Stimulated activated effector memory CD8-positive, alpha-beta T cell treated with anti-CD3 and anti-CD28 coated beads, Interleukin-12 subunit alpha, Interleukin-12 subunit beta, amount 100 ng/mL, for 72 hours (primary cell): ENCODE data around the gene RPLP1.

Source experiments
- ATAC-seq: fragments of 150-1000 bp; cut with Tn5 transposase; 2 replicates; pipeline ENCODE4 v1.10.0; 2021
- DNase-seq, 2 donors: peaks; one replicate each; pipeline ENCODE4 v3.0.0; 2021 to 2022; ENCODE audit warnings: low spot score in 2 of 2
- H3K27ac Mint-ChIP-seq: one replicate; pipeline ENCODE4 v1.8.0; 2022; ENCODE audit warnings: mild to moderate bottlenecking, mixed read lengths
- H3K36me3 Mint-ChIP-seq: one replicate; pipeline ENCODE4 v1.8.0; 2022; ENCODE audit warnings: mild to moderate bottlenecking, mixed read lengths
- H3K4me1 Mint-ChIP-seq: one replicate; pipeline ENCODE4 v1.8.0; 2022; ENCODE audit warnings: mixed read lengths
- H3K4me3 Mint-ChIP-seq: one replicate; pipeline ENCODE4 v1.8.0; 2022; ENCODE audit warnings: mild to moderate bottlenecking, mixed read lengths
- H3K9me3 Mint-ChIP-seq: one replicate; pipeline ENCODE4 v1.8.0; 2022; ENCODE audit warnings: mixed read lengths

Gene RPLP1

GRCh38 chr15:69452692-69453521, at the start of gene RPLP1:
RPLP1 (plus strand) TSS chr15:69452818; CDS start chr15:69452949, 131 bp downstream.
- Mint-ChIP-seq H3K27ac (peak within 1 kb of the TSS; percentile 98), H3K36me3 (peaks cover 71% of the 10 kb centered on the region), H3K4me3 (peak within 1 kb of the TSS; percentile 96), H3K4me1 (peaks cover 34% of the 10 kb centered on the region), H3K9me3 (no peaks in the 10 kb centered on the region)
- ATAC-seq, result peak; percentile 92
- DNase-seq, result peak; percentile 96 to 98

DNA sequence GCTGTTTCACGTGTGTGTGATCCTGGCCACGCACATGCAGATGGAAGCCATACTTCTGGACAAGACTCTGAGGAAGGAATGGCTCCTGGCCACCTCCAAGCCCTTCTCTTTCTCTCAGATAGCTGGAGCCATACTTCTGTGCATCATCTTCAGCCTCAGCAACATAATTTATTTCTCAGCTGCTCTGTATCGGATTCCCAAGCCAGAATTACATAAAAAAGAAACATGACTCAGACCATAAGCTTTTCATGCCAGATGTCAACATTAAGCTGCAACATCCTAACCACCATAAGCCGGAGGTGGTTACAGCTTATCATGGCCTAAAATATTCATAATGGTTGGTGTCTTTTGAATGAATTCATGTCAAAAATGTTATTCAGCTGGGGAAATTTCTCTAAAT, 49.0 kb upstream of the RPLP1 start:
- DNase-seq, result no peak
- Mint-ChIP-seq H3K4me3 (no peak overlapping the region), H3K27ac (no peak overlapping the region), H3K4me1 (peaks cover 7% of the 10 kb centered on the region), H3K36me3 (no peaks in the 10 kb centered on the region), H3K9me3 (no peaks in the 10 kb centered on the region)
- no peak for ATAC-seq

DNA sequence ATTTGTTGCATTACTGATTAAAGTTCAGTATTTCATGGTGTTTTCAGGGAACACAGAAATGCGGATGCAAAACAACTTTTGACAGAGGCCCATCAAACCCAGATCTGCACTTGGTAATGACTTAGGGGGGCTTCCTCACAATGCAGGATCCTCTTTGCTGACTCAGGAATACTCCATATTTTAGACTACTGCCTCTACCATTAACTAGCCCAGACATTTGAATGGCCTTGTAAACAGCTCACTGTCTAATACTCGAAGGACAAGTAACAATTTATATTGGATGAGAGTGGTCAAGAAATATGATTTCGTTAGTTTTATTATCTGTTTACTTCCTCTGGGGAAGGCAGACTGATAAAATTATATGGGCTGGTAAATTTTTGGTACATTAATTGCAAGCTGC, 47.5 kb upstream of the RPLP1 start:
- H3K4me3 Mint-ChIP-seq, result no peak overlapping the region
- DNase-seq, result no peak
- peaks cover 7% of the 10 kb centered on the region for H3K4me1 Mint-ChIP-seq
- H3K9me3 Mint-ChIP-seq, result no peaks in the 10 kb centered on the region
- no peak overlapping the region for H3K27ac Mint-ChIP-seq
- H3K36me3 Mint-ChIP-seq, result no peaks in the 10 kb centered on the region
- ATAC-seq, result no peak

DNA sequence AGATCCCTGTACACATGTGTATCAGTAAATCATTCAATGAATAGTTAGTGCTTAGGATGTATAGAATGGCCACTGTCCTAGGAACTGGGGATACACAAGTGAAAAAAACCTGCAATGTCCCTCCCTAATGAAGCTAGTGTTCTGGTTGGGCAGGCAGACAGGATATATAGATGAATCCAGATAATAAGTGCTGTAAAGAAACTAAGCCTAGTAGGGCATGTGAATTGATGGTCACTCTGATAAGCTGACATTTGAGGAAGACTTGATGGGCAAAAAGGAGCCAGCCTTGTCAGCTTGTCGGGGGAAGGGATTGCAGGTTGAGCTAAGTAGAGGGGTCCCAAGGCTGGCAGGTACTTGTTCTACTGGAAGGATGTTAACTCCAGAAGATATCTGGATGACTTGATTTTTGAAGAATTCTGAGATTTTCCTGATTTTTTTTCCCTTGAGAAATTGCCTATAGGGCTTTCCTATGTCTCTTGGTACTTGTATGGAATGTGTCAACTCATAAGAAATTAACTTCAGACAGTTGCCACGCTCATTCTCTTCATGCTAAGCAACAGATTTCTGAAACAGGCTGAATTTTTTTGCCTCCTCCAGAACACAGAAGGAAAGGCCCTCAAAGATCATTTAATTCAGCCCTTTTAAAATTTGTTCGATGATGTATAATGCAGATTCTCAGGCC, 44.8 kb upstream of the RPLP1 start:
- H3K4me3 Mint-ChIP-seq, result no peak overlapping the region
- DNase-seq, result no peak
- H3K9me3 Mint-ChIP-seq, result no peaks in the 10 kb centered on the region
- no peak for ATAC-seq
- H3K27ac Mint-ChIP-seq, result no peak overlapping the region
- H3K36me3 Mint-ChIP-seq, result no peaks in the 10 kb centered on the region
- H3K4me1 Mint-ChIP-seq, result no peaks in the 10 kb centered on the region

DNA sequence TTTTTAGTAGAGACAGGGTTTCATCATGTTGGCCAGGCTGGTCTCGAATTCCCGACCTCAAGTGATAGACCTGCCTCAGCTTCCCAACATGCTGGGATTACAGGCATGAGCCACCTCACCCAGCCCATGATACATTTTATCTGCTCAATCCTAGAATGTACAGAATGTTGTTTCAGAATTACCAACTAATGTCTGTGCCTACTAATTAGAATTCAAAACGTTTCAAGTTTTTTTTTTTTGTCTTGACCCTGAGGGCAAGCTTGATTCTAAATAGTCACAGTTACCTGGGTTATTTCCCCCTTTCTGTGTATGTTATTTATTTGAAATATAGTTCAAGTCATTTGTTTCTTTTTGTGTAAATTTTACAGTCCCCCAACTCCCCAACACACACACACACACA, 43.8 kb upstream of the RPLP1 start:
- H3K27ac Mint-ChIP-seq, result no peak overlapping the region
- H3K4me1 Mint-ChIP-seq, result peaks cover 2% of the 10 kb centered on the region
- ATAC-seq (no peak), DNase-seq (no peak)
- no peaks in the 10 kb centered on the region for H3K9me3 Mint-ChIP-seq
- H3K36me3 Mint-ChIP-seq, result no peaks in the 10 kb centered on the region
- no peak overlapping the region for H3K4me3 Mint-ChIP-seq

DNA sequence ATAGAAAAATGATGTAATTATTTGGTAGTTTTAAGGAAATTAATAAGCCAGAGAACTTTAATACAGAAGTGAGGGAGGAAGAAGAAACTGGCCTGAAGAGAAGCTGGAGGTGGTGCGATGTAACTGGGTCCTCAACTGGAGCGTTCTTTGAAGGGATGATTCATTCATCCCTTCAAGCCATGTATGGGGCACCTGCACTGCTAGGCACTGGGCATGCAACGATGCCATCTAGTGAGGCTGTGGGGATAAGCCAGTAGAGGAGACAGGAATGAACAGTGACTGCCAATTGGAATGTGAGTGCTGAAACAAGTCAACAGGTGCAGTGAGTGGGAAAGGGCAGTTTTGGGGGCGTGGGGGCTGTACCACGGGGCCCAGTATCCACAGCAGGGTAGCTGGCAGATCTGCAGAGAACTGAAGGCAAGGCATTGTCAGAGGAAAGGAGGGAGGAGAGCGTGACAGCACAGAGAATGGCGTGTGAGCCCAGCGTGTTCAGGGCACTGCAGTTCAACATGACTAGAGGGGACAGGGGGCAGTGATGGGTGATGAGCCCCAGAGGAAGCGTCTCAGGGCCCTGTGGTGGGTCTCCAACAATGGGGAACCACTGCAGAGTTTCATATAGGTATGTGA, 42.3 kb upstream of the RPLP1 start:
- H3K4me1 Mint-ChIP-seq, result peaks cover 7% of the 10 kb centered on the region
- no peaks in the 10 kb centered on the region for H3K36me3 Mint-ChIP-seq
- ATAC-seq (no peak), DNase-seq (no peak)
- H3K27ac Mint-ChIP-seq, result no peak overlapping the region
- no peak overlapping the region for H3K4me3 Mint-ChIP-seq
- H3K9me3 Mint-ChIP-seq, result no peaks in the 10 kb centered on the region

- Mint-ChIP-seq H3K27ac (no peak overlapping the region), H3K9me3 (no peaks in the 10 kb centered on the region), H3K4me3 (no peak overlapping the region), H3K36me3 (no peaks in the 10 kb centered on the region), H3K4me1 (peaks cover 7% of the 10 kb centered on the region)
- no peak for ATAC-seq
- DNase-seq, result no peak
Observed at GRCh38 chr15:69412274-69412673, 40.3 kb upstream of the RPLP1 start.

- Mint-ChIP-seq H3K36me3 (no peaks in the 10 kb centered on the region), H3K4me1 (peaks cover 7% of the 10 kb centered on the region), H3K4me3 (no peak overlapping the region), H3K27ac (no peak overlapping the region), H3K9me3 (no peaks in the 10 kb centered on the region)
- ATAC-seq (no peak), DNase-seq (no peak)
Observed at GRCh38 chr15:69412701-69413100, 39.9 kb upstream of the RPLP1 start.

DNA sequence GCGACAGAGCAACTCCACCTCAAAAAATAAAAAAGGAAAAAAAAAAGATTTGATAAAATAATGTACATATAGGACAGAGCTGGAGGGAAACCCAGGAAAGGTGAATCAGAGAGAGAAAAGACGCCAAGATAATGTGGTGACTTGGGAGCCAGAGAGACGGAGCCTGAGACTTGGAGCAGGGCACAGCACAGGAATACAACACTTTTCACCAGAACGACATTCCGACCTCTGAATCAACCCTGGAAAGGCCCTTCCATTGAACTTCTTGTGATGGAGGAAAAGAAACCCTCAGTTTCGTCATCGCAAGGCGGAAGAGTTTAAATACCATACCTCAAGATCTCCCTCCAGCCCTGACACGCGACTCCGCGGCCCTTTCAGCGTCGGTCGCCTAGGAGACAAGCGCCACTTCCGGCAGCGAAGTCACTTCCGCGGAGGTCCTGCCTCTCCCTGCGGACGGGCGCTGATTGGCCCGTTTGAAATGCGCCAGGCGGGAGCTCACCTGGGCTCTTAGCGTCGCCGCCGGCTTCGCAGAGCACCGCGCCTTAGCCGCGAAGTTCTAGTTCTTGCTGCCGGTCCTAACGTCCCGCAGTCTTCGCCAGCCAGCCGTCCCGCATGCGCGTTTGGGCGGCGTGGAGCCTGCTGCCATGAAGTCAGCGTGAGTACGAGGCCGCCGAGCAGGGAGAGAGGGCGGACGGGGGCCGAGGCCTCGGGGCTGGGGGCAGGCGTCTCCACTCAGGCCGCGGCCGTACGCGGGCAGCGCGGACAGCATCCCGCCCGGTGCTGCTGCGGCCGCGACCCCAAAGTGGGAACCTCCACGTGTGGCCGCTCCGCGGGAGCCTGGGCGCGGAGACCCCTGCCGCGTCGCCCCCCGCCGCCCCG, 38.6 kb upstream of the RPLP1 start, which contains the start of gene KIF23:
KIF23 (plus strand) TSS at position 528 of the 879 bp plus-strand sequence; CDS start at position 645, 117 bp downstream.
- ATAC-seq, result peak; percentile 99
- Mint-ChIP-seq H3K36me3 (peaks cover 11% of the 10 kb centered on the region), H3K9me3 (no peaks in the 10 kb centered on the region), H3K4me3 (peak within 1 kb of the TSS; percentile 78), H3K4me1 (peaks cover 7% of the 10 kb centered on the region), H3K27ac (peak within 1 kb of the TSS; percentile 72)
- peak; percentile 79 to 92 for DNase-seq

GRCh38 chr15:69414701-69415167, 37.9 kb upstream of the RPLP1 start:
- Mint-ChIP-seq H3K9me3 (no peaks in the 10 kb centered on the region), H3K27ac (no peak overlapping the region), H3K36me3 (peaks cover 18% of the 10 kb centered on the region), H3K4me1 (peaks cover 7% of the 10 kb centered on the region), H3K4me3 (peak overlapping the region; percentile 78)
- ATAC-seq (peak; percentile 44), DNase-seq (peak; percentile 14 to 66)

- Mint-ChIP-seq H3K4me3 (peak overlapping the region; percentile 78), H3K9me3 (no peaks in the 10 kb centered on the region), H3K4me1 (peaks cover 7% of the 10 kb centered on the region), H3K36me3 (peaks cover 20% of the 10 kb centered on the region), H3K27ac (no peak overlapping the region)
- DNase-seq (no peak), ATAC-seq (no peak)
Observed at GRCh38 chr15:69415381-69415780, 37.2 kb upstream of the RPLP1 start.

DNA sequence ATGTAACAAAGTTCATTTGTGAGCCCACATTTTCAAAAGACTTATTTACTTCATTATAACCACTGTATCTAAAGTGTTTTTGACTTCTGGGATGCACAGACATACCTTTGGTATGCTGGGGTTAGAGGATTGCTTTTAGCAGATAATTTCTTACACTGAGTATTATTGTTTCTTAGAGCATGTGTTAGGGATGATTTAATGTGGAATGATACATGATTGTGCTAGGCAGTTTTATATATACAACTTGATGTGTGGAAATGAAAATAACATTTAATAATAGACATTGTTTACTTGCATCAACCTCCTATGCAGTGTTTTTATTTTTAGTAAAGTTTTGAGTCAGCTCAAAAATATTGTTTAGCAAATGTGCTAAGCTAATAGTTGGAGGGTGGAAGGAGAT, 35.0 kb upstream of the RPLP1 start:
- Mint-ChIP-seq H3K9me3 (no peaks in the 10 kb centered on the region), H3K36me3 (peaks cover 37% of the 10 kb centered on the region), H3K4me3 (no peak overlapping the region), H3K4me1 (peaks cover 7% of the 10 kb centered on the region), H3K27ac (no peak overlapping the region)
- no peak for DNase-seq
- no peak for ATAC-seq

DNA sequence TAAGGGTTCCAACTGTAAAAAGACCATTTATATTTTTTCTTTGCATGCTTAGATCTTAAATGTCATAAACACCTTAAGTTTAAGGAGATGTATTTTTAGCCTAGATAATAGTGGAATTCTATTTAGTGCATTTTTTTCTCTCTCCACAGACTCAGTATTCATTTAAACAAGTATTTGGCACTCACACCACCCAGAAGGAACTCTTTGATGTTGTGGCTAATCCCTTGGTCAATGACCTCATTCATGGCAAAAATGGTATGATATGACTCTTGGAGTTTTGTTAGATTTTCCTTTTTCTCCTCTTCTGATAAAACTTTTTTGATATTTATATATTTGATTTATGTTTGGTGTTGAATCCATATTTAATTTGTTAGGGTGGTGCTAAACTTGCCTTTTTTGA, 31.1 kb upstream of the RPLP1 start:
- DNase-seq, result no peak
- Mint-ChIP-seq H3K4me3 (no peak overlapping the region), H3K9me3 (no peaks in the 10 kb centered on the region), H3K36me3 (peaks cover 64% of the 10 kb centered on the region), H3K27ac (no peak overlapping the region), H3K4me1 (no peaks in the 10 kb centered on the region)
- ATAC-seq, result no peak

DNA sequence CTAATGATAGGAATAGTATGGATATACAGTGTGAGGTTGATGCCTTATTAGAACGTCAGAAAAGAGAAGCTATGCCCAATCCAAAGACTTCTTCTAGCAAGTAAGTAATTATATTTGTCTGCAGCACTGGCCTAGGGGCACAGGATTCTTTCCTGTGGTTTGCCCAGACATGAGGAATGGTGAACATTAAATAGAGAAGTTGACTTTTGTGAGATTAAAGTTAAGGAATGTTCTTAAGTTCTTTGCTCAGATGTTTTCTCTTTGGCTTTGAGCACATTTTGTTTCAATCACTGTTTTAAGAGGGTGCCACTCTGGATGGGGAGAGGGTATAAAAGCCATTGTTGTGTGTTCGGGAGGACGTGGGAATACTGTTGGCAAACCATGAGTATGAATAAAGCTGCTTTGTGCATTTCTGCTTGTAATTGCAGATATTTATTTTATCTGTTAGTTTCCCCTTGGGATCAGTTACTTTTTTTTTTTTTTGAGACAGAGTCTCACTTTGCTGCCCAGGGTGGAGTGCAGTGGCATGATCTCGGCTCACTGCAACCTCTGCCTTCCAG, 30.2 kb upstream of the RPLP1 start:
- no peak overlapping the region for H3K4me3 Mint-ChIP-seq
- no peaks in the 10 kb centered on the region for H3K9me3 Mint-ChIP-seq
- DNase-seq (no peak), ATAC-seq (no peak)
- peaks cover 73% of the 10 kb centered on the region for H3K36me3 Mint-ChIP-seq
- no peak overlapping the region for H3K27ac Mint-ChIP-seq
- H3K4me1 Mint-ChIP-seq, result no peaks in the 10 kb centered on the region
